GM19328 (cell line): ENCODE measurements around the gene ATXN7L3B.

Experiments used
- ATAC-seq: cut with Tn5 transposase; IDR thresholded peaks from one replicate; pipeline ENCODE4 v1.9.1; 2021; ENCODE audit warnings: mild to moderate bottlenecking, moderate library complexity; ENCODE audit not compliant: unreplicated experiment

The ATXN7L3B gene

DNA sequence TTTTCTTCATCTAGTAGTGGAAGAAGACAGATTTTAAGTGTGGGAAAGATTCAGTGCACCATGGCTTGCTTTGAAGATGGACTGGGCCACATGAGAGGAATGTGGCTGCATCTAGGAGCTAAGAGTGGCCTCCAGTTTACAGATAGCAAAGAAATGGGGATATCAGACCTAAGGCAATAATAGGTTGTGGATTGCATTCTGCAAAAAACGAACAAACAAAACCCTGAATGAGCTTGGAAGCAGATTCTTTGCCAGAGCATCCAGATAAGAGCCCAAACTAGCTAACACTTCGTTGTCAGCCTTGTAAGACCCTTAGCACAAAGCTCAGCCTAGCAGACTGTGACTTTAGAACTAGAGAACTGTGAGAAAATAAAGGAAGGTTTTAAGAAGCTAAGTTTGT lies 9.6 kb downstream of the ATXN7L3B start:
- ATAC-seq: no peak

DNA sequence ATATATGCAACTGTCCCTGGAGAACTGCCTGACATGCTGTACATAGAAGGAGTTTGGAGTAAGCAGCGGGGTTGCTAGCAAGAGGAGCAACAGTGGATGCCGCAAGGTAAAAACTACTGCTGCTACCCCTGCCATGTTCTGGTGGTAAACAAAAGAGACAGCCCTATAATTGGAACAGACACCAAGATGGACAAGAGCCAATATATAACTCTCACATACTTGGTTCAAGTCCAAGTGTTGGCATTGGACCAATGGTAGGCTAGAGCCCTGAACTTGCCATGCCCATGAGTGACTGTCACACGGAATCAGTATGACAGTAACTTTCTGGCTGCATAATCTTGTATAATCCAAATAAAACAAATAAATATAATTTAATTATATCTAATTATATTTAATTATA lies 13.7 kb downstream of the ATXN7L3B start:
- ATAC-seq: no peak

GRCh38 chr12:74552201-74552600 lies 14.6 kb downstream of the ATXN7L3B start:
- no peak for ATAC-seq

GRCh38 chr12:74559728-74560127 lies 22.1 kb downstream of the ATXN7L3B start:
- ATAC-seq: no peak

DNA sequence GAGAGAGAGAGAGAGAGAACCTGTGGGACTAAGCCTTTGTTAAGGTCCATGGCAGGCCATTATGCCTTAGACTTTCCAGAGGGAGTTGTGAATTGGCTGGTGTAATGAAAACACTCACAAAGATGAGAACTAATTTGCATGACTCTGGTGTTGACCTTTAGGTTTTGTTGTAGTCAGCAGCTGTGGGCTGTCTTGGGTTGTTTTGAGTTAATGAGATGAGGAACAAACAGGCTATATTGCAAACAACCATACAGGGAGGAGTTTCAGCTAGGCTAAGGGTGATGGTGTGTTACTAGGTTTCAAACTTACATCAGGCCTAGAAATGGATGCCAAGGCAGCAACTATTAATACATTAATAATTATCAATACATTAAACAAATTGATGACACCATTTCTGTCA lies 26.3 kb downstream of the ATXN7L3B start:
- no peak for ATAC-seq

DNA sequence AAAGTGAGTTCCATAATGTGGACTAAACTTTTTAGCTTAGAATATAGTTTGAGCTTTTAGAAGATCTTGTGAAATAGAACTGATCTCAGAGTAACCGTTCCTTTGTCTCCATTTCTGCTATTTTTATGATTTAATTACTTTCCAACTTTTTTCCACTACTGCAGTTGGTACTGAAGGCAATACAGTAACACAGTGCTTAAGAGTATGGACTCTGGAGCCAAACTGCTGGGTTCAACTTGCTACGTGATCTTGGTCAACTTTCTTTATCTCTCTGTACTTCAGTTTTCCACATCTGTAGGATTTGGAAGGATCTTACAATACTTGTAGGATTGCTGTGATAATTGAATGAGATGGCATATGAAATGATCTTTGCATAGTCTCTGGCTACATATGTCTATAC lies 40.9 kb downstream of the ATXN7L3B start:
- no peak for ATAC-seq

GRCh38 chr12:74579446-74579845 lies 41.8 kb downstream of the ATXN7L3B start:
- ATAC-seq: no peak

DNA sequence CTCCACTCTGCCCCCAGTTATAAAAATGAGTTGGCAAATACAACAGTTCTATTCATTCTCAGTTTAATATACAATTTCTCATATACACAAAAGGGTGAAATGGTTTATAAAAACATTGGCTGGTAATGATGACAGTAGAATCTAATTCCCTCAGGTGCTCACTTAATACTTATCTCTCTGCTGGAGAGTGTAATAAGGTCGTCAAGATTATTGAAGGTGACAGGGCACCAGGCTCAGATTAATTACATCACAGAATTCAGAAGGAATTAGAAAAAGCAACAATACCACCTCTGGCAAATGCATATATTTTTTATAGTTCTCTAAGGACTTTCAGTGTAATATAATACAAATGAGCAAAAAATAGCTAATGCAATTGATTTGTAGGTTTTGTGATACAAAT lies 42.3 kb downstream of the ATXN7L3B start:
- ATAC-seq: no peak

GRCh38 chr12:74581439-74581838 lies 43.8 kb downstream of the ATXN7L3B start:
- no peak for ATAC-seq

DNA sequence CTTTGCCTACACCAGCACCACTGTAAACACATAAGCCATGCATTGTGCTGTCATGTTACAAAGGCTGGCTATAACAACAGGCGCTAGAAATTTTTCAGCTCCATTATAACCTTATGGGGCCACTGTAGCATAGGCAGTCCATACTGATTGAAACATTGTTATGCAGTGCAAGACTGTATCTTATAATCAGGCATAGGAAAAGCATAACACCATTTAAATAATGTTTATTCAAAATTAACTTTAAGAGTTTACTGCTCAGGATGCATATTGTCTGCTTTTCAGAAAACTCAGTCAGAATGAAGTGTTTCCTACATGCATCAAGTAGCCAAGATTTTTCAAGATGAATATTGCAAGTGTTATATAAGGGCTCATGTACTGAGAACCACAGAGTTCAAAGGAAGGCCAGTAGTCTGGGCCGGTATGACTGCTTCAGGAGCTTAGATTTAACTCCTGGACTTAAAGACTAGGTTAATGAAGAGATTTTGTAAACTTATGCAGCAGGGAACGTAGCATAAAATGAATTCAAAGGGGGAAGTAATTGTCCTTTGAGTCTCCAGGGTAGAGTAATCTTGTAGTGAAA lies 46.9 kb downstream of the ATXN7L3B start:
- no peak for ATAC-seq

- ATAC-seq: no peak
Observed at GRCh38 chr12:74586251-74586650, 48.6 kb downstream of the ATXN7L3B start.
